ENCODE results near the gene TCFL5. TPM values are rescaled to one million over a fixed set of nuclear protein-coding genes. Genes with fewer than 3 reads are reported as not detected.

TCFL5 gene
- total RNA-seq, 4 donors from 2014 or later: 12.3 to 29.7 (median 18.8) TPM

- DNase-seq (ENCODE audit: extremely low spot score): no peak
- TF ChIP-seq POLR2AphosphoS5 (IDR thresholded peaks at IDR 0.05) (no peak), POLR2A (IDR thresholded peaks at IDR 0.05; ENCODE audit: low read depth) (no peak), CTCF (IDR thresholded peaks at IDR 0.05) (no peak), EP300 (IDR thresholded peaks at IDR 0.05) (no peak)
- 93% methylated on average over 8 of the region's 8 CpGs for WGBS
These were observed 22.4 kb downstream of the TCFL5 start for GRCh38 chr20:62839261-62839660.

GRCh38 chr20:62838128-62838891 lies 23.3 kb downstream of the TCFL5 start:
- intact Hi-C loops (cut with DNase I): no loop called here
- TF ChIP-seq CTCF (IDR thresholded peaks at IDR 0.05) (no peak), POLR2AphosphoS5 (IDR thresholded peaks at IDR 0.05) (no peak), POLR2A (IDR thresholded peaks at IDR 0.05; ENCODE audit: low read depth) (no peak), EP300 (IDR thresholded peaks at IDR 0.05) (no peak)
- Histone ChIP-seq H3K4me1 (peaks cover 0 to 4% (median 0%) of the 10 kb centered on the region in 4 donors), H3K36me3 (peaks cover 0 to 8% (median 0%) of the 10 kb centered on the region in 4 donors), H3K9me3 (no peaks in the 10 kb centered on the region), H3K27me3 (peaks cover 0 to 33% (median 2%) of the 10 kb centered on the region in 4 donors), H3K27ac (replicated peaks in 1 of 4) (no peak overlapping the region), H3K4me3 (no peak overlapping the region)
- no peak for DNase-seq (ENCODE audit: extremely low spot score)
- WGBS: 83% methylated on average over 26 of the region's 27 CpGs

More at GRCh38 chr20:62839261-62839660, 22.4 kb downstream of the TCFL5 start:
- Histone ChIP-seq H3K4me3 (no peak overlapping the region), H3K9me3 (no peaks in the 10 kb centered on the region), H3K4me1 (no peaks in the 10 kb centered on the region), H3K27me3 (peaks cover 0 to 33% (median 2%) of the 10 kb centered on the region in 4 donors), H3K27ac (replicated peaks in 1 of 4) (no peak overlapping the region), H3K36me3 (peaks cover 0 to 8% (median 0%) of the 10 kb centered on the region in 4 donors)
- intact Hi-C loops (cut with DNase I): no loop called here

GRCh38 chr20:62837790-62838127 lies 23.9 kb downstream of the TCFL5 start:
- WGBS: 90% methylated on average over 8 of the region's 8 CpGs
- no peak overlapping the region for H3K27ac ChIP-seq (replicated peaks in 1 of 4)
- no peak for DNase-seq (ENCODE audit: extremely low spot score)
- peaks cover 0 to 8% (median 0%) of the 10 kb centered on the region in 4 donors for H3K36me3 ChIP-seq
- TF ChIP-seq EP300 (IDR thresholded peaks at IDR 0.05) (no peak), CTCF (IDR thresholded peaks at IDR 0.05) (no peak), POLR2A (IDR thresholded peaks at IDR 0.05; ENCODE audit: low read depth) (no peak), POLR2AphosphoS5 (IDR thresholded peaks at IDR 0.05) (no peak)
- H3K4me3 ChIP-seq: no peak overlapping the region
- peaks cover 2 to 10% (median 4%) of the 10 kb centered on the region in 4 donors for H3K4me1 ChIP-seq
- no peaks in the 10 kb centered on the region for H3K9me3 ChIP-seq
- H3K27me3 ChIP-seq: peaks cover 0 to 33% (median 2%) of the 10 kb centered on the region in 4 donors
- intact Hi-C loops (cut with DNase I): no loop called here

GRCh38 chr20:62836967-62837490 lies 24.6 kb downstream of the TCFL5 start:
- intact Hi-C loops (cut with DNase I): no loop called here
- Histone ChIP-seq H3K27ac (replicated peaks in 1 of 4) (no peak overlapping the region), H3K4me1 (peaks cover 9 to 17% (median 11%) of the 10 kb centered on the region in 4 donors), H3K4me3 (no peak overlapping the region), H3K27me3 (peaks cover 0 to 33% (median 2%) of the 10 kb centered on the region in 4 donors), H3K9me3 (no peaks in the 10 kb centered on the region), H3K36me3 (peaks cover 0 to 8% (median 0%) of the 10 kb centered on the region in 4 donors)
- no peak for DNase-seq (ENCODE audit: extremely low spot score)
- TF ChIP-seq EP300 (IDR thresholded peaks at IDR 0.05) (no peak), POLR2A (IDR thresholded peaks at IDR 0.05; ENCODE audit: low read depth) (no peak), POLR2AphosphoS5 (IDR thresholded peaks at IDR 0.05) (no peak)
- 93% methylated on average over 19 of the region's 19 CpGs for WGBS
